Right lung (tissue), 10 donors: ENCODE results near the gene TECPR1. TPM values are rescaled to one million over a fixed set of nuclear protein-coding genes. Genes with fewer than 3 reads are reported as not detected.
A peak's percentile ranks its signal among the peaks of the same experiment; 100 is the strongest.

Experiments used
- DNase-seq, 2 donors: peaks; one replicate each; pipeline ENCODE4 v3.0.0-alpha.2; 2013
- long read RNA-seq, 8 donors: transcript quantifications; one replicate each; lab custom pipeline, GENCODE V29; 2026
- polyA plus RNA-seq, 5 donors: library from polyadenylated mRNA; unstranded; fragments of 120-200 nt; gene quantifications; one replicate each; pipeline versions ENCODE4 v1.2.1 to v1.2.3, GENCODE V29; 2013; ENCODE audit warnings: inconsistent platforms in 1 of 5, low replicate concordance in 1 of 5; ENCODE audit not compliant: insufficient read length in 5 of 5, insufficient read depth in 1 of 5

TECPR1 gene
- 10 to 100 TPM; 20.3 to 29.7 (median 25.4) TPM for polyA plus RNA-seq
- long read RNA-seq, donor 1, partial matches to known transcripts = 0 of 1 reads
- long read RNA-seq, donor 1, other reads (novel, unspliced or antisense) = 0 of 1 reads
- long read RNA-seq, donor 2, full-length matches to known transcripts = 1 of 1 reads
- long read RNA-seq, donor 2, partial matches to known transcripts = 0 of 1 reads
- long read RNA-seq, donor 2, other reads (novel, unspliced or antisense) = 0 of 1 reads
- long read RNA-seq, donor 3, partial matches to known transcripts = 427 of 428 reads
- long read RNA-seq, donor 3, other reads (novel, unspliced or antisense) = 0 of 428 reads
- long read RNA-seq, donor 4, partial matches to known transcripts = 326 of 326 reads
- long read RNA-seq, donor 4, other reads (novel, unspliced or antisense) = 0 of 326 reads
- long read RNA-seq, donor 5, partial matches to known transcripts = 196 of 197 reads
- long read RNA-seq, donor 5, other reads (novel, unspliced or antisense) = 0 of 197 reads
- long read RNA-seq, donor 6, full-length matches to known transcripts = 3 of 3 reads
- long read RNA-seq, donor 6, partial matches to known transcripts = 0 of 3 reads
- long read RNA-seq, donor 6, other reads (novel, unspliced or antisense) = 0 of 3 reads
- long read RNA-seq, donor 7, partial matches to known transcripts = 11 of 11 reads
- long read RNA-seq, donor 7, other reads (novel, unspliced or antisense) = 0 of 11 reads
- long read RNA-seq, donor 8, partial matches to known transcripts = 5 of 5 reads
- long read RNA-seq, donor 8, other reads (novel, unspliced or antisense) = 0 of 5 reads

GRCh38 chr7:98251601-98252424 lies at the start of gene TECPR1:
Gene TECPR1, minus strand, starts transcription at chr7:98252232. Its CDS starts 6,086 bp downstream, at chr7:98246146.
- DNase-seq = peak; percentile 92

GRCh38 chr7:98300595-98301372 lies 48.8 kb upstream of the TECPR1 start:
- DNase-seq = no peak

GRCh38 chr7:98297626-98298286 lies 45.7 kb upstream of the TECPR1 start:
- no peak for DNase-seq

GRCh38 chr7:98296833-98297232 lies 44.8 kb upstream of the TECPR1 start:
- no peak for DNase-seq

- DNase-seq = no peak
These were observed 43.6 kb upstream of the TECPR1 start for GRCh38 chr7:98295467-98296192.

GRCh38 chr7:98294798-98295382 lies 42.9 kb upstream of the TECPR1 start:
- DNase-seq = no peak

GRCh38 chr7:98294326-98294725 lies 42.3 kb upstream of the TECPR1 start:
- no peak for DNase-seq

- no peak for DNase-seq
These were observed 41.7 kb upstream of the TECPR1 start for GRCh38 chr7:98293746-98294145.

GRCh38 chr7:98293265-98293664 lies 41.2 kb upstream of the TECPR1 start:
- no peak for DNase-seq

- DNase-seq = no peak
These were observed 39.7 kb upstream of the TECPR1 start for GRCh38 chr7:98291717-98292116.

- DNase-seq = no peak
These were observed 37.4 kb upstream of the TECPR1 start for GRCh38 chr7:98289333-98289875.

GRCh38 chr7:98288064-98288823 lies 36.2 kb upstream of the TECPR1 start:
- DNase-seq = no peak

- no peak for DNase-seq
These were observed 35.5 kb upstream of the TECPR1 start for GRCh38 chr7:98287486-98287959.

GRCh38 chr7:98286701-98287485 lies 34.9 kb upstream of the TECPR1 start:
- DNase-seq = no peak

- DNase-seq = no peak
These were observed 34.1 kb upstream of the TECPR1 start for GRCh38 chr7:98286093-98286539.

- DNase-seq = no peak
These were observed 33.4 kb upstream of the TECPR1 start for GRCh38 chr7:98285157-98286092.
